ENCODE data around the gene SMCO4.

GRCh38 chr11:93498161-93498560, 45.0 kb downstream of the SMCO4 start:
- no peak for TF ChIP-seq CTCF (conservative IDR thresholded peaks at IDR 0.05 in 1 of 2, IDR thresholded peaks at IDR 0.05 in 1 of 2; ENCODE audit: low read depth in 1 of 2, low read length in 2 of 2)
- no peak for TF ChIP-seq EZH2 (IDR thresholded peaks at IDR 0.05; ENCODE audit: low read length, missing control alignments)
